ENCODE measurements around the gene CYGB.

CYGB gene

GRCh38 chr17:76484228-76484725 is 53.2 kb downstream of the CYGB start:
- H3K27me3 ChIP-seq (ENCODE audit: control insufficient read depth, insufficient read depth, low read length) = no peaks in the 10 kb centered on the region
- no peaks in the 10 kb centered on the region for H3K9me3 ChIP-seq (ENCODE audit: control insufficient read depth, insufficient read depth, low read length)
- H3K4me1 ChIP-seq (ENCODE audit: control insufficient read depth, insufficient read depth, low read length) = no peaks in the 10 kb centered on the region
- H3K9ac ChIP-seq (ENCODE audit: low read depth, low read length) = no peak overlapping the region
- no peak overlapping the region for H3K4me3 ChIP-seq (ENCODE audit: low read depth, low read length)
- H3K36me3 ChIP-seq (ENCODE audit: control insufficient read depth, insufficient read depth, low read length) = peaks cover 3% of the 10 kb centered on the region

- Histone ChIP-seq H3K4me1 (ENCODE audit: control insufficient read depth, insufficient read depth, low read length) (no peaks in the 10 kb centered on the region), H3K4me3 (ENCODE audit: low read depth, low read length) (no peak overlapping the region), H3K27me3 (ENCODE audit: control insufficient read depth, insufficient read depth, low read length) (no peaks in the 10 kb centered on the region), H3K9me3 (ENCODE audit: control insufficient read depth, insufficient read depth, low read length) (no peaks in the 10 kb centered on the region), H3K36me3 (ENCODE audit: control insufficient read depth, insufficient read depth, low read length) (peaks cover 10% of the 10 kb centered on the region), H3K9ac (ENCODE audit: low read depth, low read length) (no peak overlapping the region)
Measured at GRCh38 chr17:76481071-76481655, 56.3 kb downstream of the CYGB start.

GRCh38 chr17:76480632-76481031 is 56.9 kb downstream of the CYGB start:
- no peaks in the 10 kb centered on the region for H3K9me3 ChIP-seq (ENCODE audit: control insufficient read depth, insufficient read depth, low read length)
- no peak overlapping the region for H3K9ac ChIP-seq (ENCODE audit: low read depth, low read length)
- H3K27me3 ChIP-seq (ENCODE audit: control insufficient read depth, insufficient read depth, low read length) = no peaks in the 10 kb centered on the region
- H3K4me1 ChIP-seq (ENCODE audit: control insufficient read depth, insufficient read depth, low read length) = no peaks in the 10 kb centered on the region
- H3K4me3 ChIP-seq (ENCODE audit: low read depth, low read length) = no peak overlapping the region
- peaks cover 10% of the 10 kb centered on the region for H3K36me3 ChIP-seq (ENCODE audit: control insufficient read depth, insufficient read depth, low read length)

- H3K4me3 ChIP-seq (ENCODE audit: low read depth, low read length) = no peak overlapping the region
- H3K9me3 ChIP-seq (ENCODE audit: control insufficient read depth, insufficient read depth, low read length) = no peaks in the 10 kb centered on the region
- H3K9ac ChIP-seq (ENCODE audit: low read depth, low read length) = no peak overlapping the region
- H3K36me3 ChIP-seq (ENCODE audit: control insufficient read depth, insufficient read depth, low read length) = peaks cover 10% of the 10 kb centered on the region
- H3K27me3 ChIP-seq (ENCODE audit: control insufficient read depth, insufficient read depth, low read length) = no peaks in the 10 kb centered on the region
- no peaks in the 10 kb centered on the region for H3K4me1 ChIP-seq (ENCODE audit: control insufficient read depth, insufficient read depth, low read length)
Measured at GRCh38 chr17:76479515-76480060, 57.9 kb downstream of the CYGB start.

- no peak overlapping the region for H3K4me3 ChIP-seq (ENCODE audit: low read depth, low read length)
- H3K4me1 ChIP-seq (ENCODE audit: control insufficient read depth, insufficient read depth, low read length) = no peaks in the 10 kb centered on the region
- peaks cover 14% of the 10 kb centered on the region for H3K36me3 ChIP-seq (ENCODE audit: control insufficient read depth, insufficient read depth, low read length)
- no peaks in the 10 kb centered on the region for H3K9me3 ChIP-seq (ENCODE audit: control insufficient read depth, insufficient read depth, low read length)
- no peaks in the 10 kb centered on the region for H3K27me3 ChIP-seq (ENCODE audit: control insufficient read depth, insufficient read depth, low read length)
- no peak overlapping the region for H3K9ac ChIP-seq (ENCODE audit: low read depth, low read length)
Measured at GRCh38 chr17:76478730-76479514, 58.6 kb downstream of the CYGB start.

- Histone ChIP-seq H3K9ac (ENCODE audit: low read depth, low read length) (no peak overlapping the region), H3K36me3 (ENCODE audit: control insufficient read depth, insufficient read depth, low read length) (peaks cover 17% of the 10 kb centered on the region), H3K4me3 (ENCODE audit: low read depth, low read length) (no peak overlapping the region)
Measured at GRCh38 chr17:76478097-76478496, 59.4 kb downstream of the CYGB start.

GRCh38 chr17:76477576-76477975 is 59.9 kb downstream of the CYGB start:
- no peak overlapping the region for H3K4me3 ChIP-seq (ENCODE audit: low read depth, low read length)
- no peaks in the 10 kb centered on the region for H3K9me3 ChIP-seq (ENCODE audit: control insufficient read depth, insufficient read depth, low read length)
- H3K9ac ChIP-seq (ENCODE audit: low read depth, low read length) = no peak overlapping the region
- peaks cover 21% of the 10 kb centered on the region for H3K36me3 ChIP-seq (ENCODE audit: control insufficient read depth, insufficient read depth, low read length)
- H3K27me3 ChIP-seq (ENCODE audit: control insufficient read depth, insufficient read depth, low read length) = no peaks in the 10 kb centered on the region
- H3K4me1 ChIP-seq (ENCODE audit: control insufficient read depth, insufficient read depth, low read length) = no peaks in the 10 kb centered on the region

More at GRCh38 chr17:76478097-76478496, 59.4 kb downstream of the CYGB start:
- no peaks in the 10 kb centered on the region for H3K27me3 ChIP-seq (ENCODE audit: control insufficient read depth, insufficient read depth, low read length)
- H3K4me1 ChIP-seq (ENCODE audit: control insufficient read depth, insufficient read depth, low read length) = no peaks in the 10 kb centered on the region
- no peaks in the 10 kb centered on the region for H3K9me3 ChIP-seq (ENCODE audit: control insufficient read depth, insufficient read depth, low read length)

Measured in iPS-15b (cell line).